Effector memory CD8-positive, alpha-beta T cell (primary cell): ENCODE measurements around the gene RNF141.

ENCODE experiments used
- ATAC-seq: fragments of 150-1000 bp; cut with Tn5 transposase; replicated peaks from 2 replicates; pipeline ENCODE4 v1.10.0; 2021; ENCODE audit warnings: mild to moderate bottlenecking, moderate library complexity
- DNase-seq, 3 experiments: peaks; one replicate each; pipeline ENCODE4 v3.0.0; 2021
- H3K27ac Mint-ChIP-seq, 2 donors: one replicate each; pipeline ENCODE4 v1.8.0; 2022; ENCODE audit warnings: mild to moderate bottlenecking in 2 of 2, mixed read lengths in 2 of 2, moderate library complexity in 2 of 2
- H3K27me3 Mint-ChIP-seq, 2 donors: one replicate each; pipeline ENCODE4 v1.8.0; 2022; ENCODE audit warnings: mixed read lengths in 2 of 2
- H3K36me3 Mint-ChIP-seq: one replicate; pipeline ENCODE4 v1.8.0; 2022; ENCODE audit warnings: mild to moderate bottlenecking, moderate library complexity, mixed read lengths; ENCODE audit not compliant: insufficient read depth
- H3K4me1 Mint-ChIP-seq, 2 donors: one replicate each; pipeline ENCODE4 v1.8.0; 2022; ENCODE audit warnings: low read depth in 2 of 2, mixed read lengths in 2 of 2
- H3K4me3 Mint-ChIP-seq, 2 donors: one replicate each; pipeline ENCODE4 v1.8.0; 2022; ENCODE audit warnings: mild to moderate bottlenecking in 2 of 2, mixed read lengths in 2 of 2, moderate library complexity in 2 of 2
- H3K9me3 Mint-ChIP-seq, 2 donors: one replicate each; pipeline ENCODE4 v1.8.0; 2022; ENCODE audit warnings: mixed read lengths in 2 of 2

The RNF141 gene

DNA sequence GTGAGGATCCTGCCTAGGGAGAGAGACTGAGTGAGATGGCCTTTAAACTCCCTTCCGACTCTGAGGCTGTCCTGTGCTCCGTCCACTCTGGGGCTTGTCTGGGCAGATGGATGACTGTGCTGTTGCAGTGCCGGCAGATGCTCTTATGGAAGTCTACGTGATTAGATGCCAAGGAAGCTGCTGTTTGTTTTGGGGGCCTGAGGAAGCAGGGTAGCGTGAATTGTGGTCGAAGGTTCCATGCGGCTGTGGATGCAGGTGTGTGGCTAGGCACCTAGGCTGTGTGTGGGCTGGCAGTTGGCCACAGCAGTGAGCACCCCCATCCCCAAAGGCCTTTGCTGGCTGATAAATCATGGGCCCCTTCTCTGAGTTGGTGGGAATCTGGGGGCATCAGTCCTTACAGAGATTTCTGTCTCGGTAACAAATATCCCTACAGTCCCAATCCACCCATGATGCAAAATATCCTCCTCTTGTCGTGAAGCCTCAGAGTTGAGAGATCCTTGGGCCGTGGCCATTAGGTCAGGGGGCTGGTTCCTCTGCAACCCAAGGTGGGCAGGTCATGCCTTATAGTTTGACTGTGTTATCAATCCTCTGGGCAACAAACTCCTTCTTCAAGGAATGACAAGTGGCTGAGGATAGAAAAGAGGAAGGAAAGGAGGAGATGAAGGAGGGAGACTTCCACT, 54.7 kb downstream of the RNF141 start:
- H3K9me3 Mint-ChIP-seq, result no peaks in the 10 kb centered on the region
- H3K4me1 Mint-ChIP-seq, result peaks cover 16 to 17% of the 10 kb centered on the region in 2 donors
- DNase-seq, result no peak
- no peaks in the 10 kb centered on the region for H3K27me3 Mint-ChIP-seq
- H3K36me3 Mint-ChIP-seq, result peaks cover 16% of the 10 kb centered on the region
- H3K27ac Mint-ChIP-seq, result peak overlapping the region in 1 of 2 donors; percentile 22
- no peak for ATAC-seq
- no peak overlapping the region for H3K4me3 Mint-ChIP-seq

DNA sequence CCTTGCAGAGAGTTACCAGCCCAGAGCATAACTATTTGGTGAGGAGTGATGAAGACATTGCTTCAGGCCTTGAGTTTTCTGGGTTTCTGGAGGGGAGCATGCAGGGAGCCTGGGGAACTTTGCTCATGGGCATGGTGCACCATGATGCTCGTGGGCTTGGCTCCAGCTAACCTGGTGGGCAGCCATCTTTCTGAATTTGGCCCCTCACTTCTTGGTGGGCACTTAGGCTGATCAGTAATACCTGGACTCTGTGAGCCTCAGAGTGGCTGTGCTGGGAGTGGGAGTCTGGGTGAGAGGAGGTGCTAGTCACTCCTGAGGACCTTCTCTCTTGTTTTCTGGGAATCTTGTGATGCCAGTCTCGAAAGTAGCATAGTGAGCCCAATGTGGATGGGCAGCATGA, 55.3 kb downstream of the RNF141 start:
- H3K4me3 Mint-ChIP-seq, result no peak overlapping the region
- H3K36me3 Mint-ChIP-seq, result peaks cover 16% of the 10 kb centered on the region
- no peaks in the 10 kb centered on the region for H3K27me3 Mint-ChIP-seq
- ATAC-seq, result no peak
- peak overlapping the region in 1 of 2 donors; percentile 22 for H3K27ac Mint-ChIP-seq
- H3K4me1 Mint-ChIP-seq, result peaks cover 17 to 20% of the 10 kb centered on the region in 2 donors
- DNase-seq, result no peak
- H3K9me3 Mint-ChIP-seq, result no peaks in the 10 kb centered on the region

DNA sequence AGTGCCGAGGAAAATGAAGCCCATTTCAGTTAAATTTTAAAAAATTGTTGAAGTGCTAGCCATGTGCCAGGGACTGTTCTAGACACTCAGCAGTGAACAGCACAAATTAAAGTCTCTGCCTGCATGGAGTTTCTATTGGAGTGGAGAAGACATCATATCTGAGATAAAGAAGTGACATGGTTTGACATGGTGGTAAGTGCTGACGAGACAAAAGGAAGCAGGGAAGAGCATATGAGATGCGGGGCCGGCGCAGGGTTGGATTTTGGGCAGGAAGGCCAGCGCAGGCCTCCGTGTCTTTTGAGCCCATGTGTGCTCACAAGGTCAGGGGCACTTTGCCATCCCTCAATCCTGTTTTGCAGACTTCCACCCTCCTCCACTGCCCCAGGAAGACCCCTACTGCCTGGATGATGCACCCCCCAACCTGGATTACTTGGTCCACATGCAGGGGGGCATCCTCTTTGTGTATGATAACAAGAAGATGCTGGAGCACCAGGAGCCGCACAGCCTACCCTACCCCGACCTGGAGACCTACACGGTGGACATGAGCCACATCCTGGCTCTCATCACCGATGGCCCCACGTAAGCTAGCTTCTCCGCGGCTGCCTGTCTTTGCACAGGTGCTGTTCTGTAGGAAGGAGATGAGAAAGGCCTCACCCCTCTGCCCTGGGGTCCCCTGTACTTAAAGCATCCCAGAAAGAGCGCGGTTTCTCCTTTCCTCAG, 56.4 kb downstream of the RNF141 start:
- no peak overlapping the region for H3K27ac Mint-ChIP-seq
- no peak for ATAC-seq
- peaks cover 12 to 16% of the 10 kb centered on the region in 2 donors for H3K4me1 Mint-ChIP-seq
- no peak for DNase-seq
- no peaks in the 10 kb centered on the region for H3K9me3 Mint-ChIP-seq
- peaks cover 16% of the 10 kb centered on the region for H3K36me3 Mint-ChIP-seq
- no peaks in the 10 kb centered on the region for H3K27me3 Mint-ChIP-seq
- no peak overlapping the region for H3K4me3 Mint-ChIP-seq

DNA sequence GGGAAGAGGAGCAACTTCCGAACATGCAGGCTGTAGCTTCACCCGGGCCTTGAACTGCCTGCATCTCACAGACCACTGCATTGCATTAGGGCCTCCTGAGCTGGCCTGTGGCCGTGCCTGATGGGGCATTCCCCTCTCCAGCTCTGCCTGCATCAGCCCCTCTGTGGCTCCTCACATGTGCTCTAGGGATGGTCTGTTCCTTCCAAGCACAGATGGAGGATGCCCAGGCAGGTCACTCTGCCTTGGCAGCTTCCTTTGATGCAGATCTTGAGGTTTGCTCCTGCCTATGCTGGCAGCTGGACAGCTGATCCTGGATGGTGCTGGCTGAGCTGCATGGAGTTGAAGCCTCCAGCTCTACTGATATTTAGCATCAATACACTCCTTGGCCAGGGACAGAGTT, 57.4 kb downstream of the RNF141 start:
- Mint-ChIP-seq H3K9me3 (no peaks in the 10 kb centered on the region), H3K4me1 (peaks cover 8 to 13% of the 10 kb centered on the region in 2 donors), H3K27ac (peak overlapping the region in 1 of 2 donors; percentile 65), H3K27me3 (no peaks in the 10 kb centered on the region), H3K4me3 (no peak overlapping the region), H3K36me3 (peaks cover 16% of the 10 kb centered on the region)
- DNase-seq (no peak), ATAC-seq (no peak)

DNA sequence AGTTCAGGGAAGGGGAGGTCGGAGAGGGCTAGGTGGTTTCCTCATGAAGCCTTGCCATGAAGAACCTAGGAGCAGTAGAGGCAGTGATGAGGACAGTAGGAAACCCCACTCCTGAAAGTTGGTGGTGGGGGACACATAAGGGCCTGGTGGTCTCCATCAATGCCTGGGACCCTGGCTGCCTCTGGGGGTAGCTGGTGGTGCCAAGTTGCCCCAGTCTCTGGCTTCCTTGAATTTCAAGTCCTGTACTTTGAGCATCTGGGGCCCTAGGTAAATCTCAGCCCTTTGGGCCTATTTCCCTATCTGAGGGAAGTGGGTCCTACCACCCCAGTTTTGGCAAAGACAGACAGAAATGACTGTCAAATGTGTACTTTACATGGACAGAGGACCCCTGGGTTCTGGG, 57.8 kb downstream of the RNF141 start:
- Mint-ChIP-seq H3K4me1 (peaks cover 7 to 10% of the 10 kb centered on the region in 2 donors), H3K9me3 (no peaks in the 10 kb centered on the region), H3K27ac (peak overlapping the region in 1 of 2 donors; percentile 65), H3K36me3 (peaks cover 18% of the 10 kb centered on the region), H3K4me3 (no peak overlapping the region), H3K27me3 (no peaks in the 10 kb centered on the region)
- ATAC-seq (no peak), DNase-seq (no peak)

DNA sequence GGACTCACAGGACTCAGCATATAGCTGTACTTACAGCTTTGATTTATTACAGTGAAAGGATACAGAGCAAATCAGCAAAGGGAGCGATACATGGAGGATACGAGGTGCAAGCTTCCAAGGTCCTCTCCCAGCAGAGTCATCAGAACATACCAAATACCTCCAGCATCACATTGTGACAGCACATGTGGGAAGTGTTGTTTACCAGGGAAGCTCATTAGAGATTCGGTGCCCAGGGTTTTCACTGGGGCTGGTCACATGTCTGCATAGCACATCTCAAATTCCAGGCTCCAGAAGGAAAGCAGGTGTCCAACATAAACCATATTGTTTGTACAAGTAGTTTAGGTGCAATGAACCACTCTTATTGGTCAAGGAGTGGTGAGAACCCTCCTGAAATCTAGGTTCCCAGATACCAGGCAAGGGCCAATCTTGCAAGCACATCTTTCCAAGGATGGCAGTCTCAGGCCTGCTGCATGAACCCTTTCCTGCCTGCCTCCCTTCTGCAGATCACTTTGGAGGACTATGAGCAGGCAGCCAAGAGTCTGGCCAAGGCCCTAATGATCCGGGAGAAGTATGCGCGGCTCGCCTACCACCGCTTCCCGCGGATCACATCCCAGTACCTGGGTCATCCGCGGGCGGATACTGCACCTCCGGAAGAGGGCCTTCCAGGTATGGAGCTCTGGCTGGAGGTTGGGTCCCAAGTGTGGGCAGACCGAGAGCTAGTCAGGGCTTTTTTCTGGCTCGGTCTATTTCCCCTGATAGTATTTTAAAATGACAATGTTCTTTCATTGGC, 59.2 kb downstream of the RNF141 start:
- Mint-ChIP-seq H3K27ac (peak overlapping the region; percentile 21 to 49), H3K27me3 (no peaks in the 10 kb centered on the region), H3K9me3 (no peaks in the 10 kb centered on the region), H3K4me3 (no peak overlapping the region), H3K4me1 (peaks cover 10 to 14% of the 10 kb centered on the region in 2 donors), H3K36me3 (peaks cover 14% of the 10 kb centered on the region)
- ATAC-seq (no peak), DNase-seq (no peak)

DNA sequence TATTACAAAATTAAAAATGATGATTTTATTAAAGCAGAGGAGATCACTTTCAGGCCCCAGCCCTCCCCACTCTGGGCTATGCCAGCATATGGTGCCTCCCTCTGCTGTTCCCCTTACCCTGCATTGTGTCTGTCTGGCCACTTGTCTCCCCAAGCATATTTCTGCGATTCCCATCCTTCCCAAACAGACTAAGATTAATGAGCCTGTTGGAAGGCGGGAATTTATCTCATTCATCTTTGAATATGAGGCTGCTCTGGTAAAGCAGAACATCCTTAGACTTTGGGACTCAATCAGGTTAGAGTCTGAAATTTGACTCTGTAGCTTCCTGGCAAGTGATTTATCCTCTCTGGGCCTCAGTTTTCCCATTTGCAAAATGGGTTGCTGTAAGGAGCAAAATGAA, 60.2 kb downstream of the RNF141 start:
- H3K4me3 Mint-ChIP-seq, result no peak overlapping the region
- H3K4me1 Mint-ChIP-seq, result peaks cover 17 to 20% of the 10 kb centered on the region in 2 donors
- peak overlapping the region; percentile 21 to 49 for H3K27ac Mint-ChIP-seq
- no peak for DNase-seq
- no peak for ATAC-seq
- peaks cover 18% of the 10 kb centered on the region for H3K36me3 Mint-ChIP-seq
- no peaks in the 10 kb centered on the region for H3K9me3 Mint-ChIP-seq
- H3K27me3 Mint-ChIP-seq, result no peaks in the 10 kb centered on the region

DNA sequence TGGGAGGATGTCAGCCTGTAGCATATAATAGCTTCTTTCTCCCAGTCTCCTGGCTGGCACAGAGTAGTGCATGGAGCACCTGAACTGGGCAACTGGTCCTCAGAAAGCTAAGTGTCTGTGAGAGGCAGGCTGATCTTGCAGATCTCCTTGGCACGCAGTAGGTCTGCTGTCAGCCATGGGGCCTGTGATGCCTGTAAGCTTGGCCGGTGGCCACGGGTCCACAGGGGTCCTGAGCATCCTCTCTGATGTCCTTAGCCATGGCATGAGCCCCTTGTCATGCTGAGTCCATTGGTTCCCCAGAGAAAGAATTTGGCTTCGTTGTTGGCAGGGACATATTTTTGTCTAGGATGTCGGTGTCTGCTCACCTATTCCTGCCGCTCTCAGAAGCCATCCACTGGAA, 61.0 kb downstream of the RNF141 start:
- no peak overlapping the region for H3K4me3 Mint-ChIP-seq
- H3K9me3 Mint-ChIP-seq, result no peaks in the 10 kb centered on the region
- peaks cover 20 to 24% of the 10 kb centered on the region in 2 donors for H3K4me1 Mint-ChIP-seq
- no peak for ATAC-seq
- peaks cover 18% of the 10 kb centered on the region for H3K36me3 Mint-ChIP-seq
- DNase-seq, result no peak
- H3K27me3 Mint-ChIP-seq, result no peaks in the 10 kb centered on the region
- peak overlapping the region in 1 of 2 donors; percentile 42 for H3K27ac Mint-ChIP-seq

DNA sequence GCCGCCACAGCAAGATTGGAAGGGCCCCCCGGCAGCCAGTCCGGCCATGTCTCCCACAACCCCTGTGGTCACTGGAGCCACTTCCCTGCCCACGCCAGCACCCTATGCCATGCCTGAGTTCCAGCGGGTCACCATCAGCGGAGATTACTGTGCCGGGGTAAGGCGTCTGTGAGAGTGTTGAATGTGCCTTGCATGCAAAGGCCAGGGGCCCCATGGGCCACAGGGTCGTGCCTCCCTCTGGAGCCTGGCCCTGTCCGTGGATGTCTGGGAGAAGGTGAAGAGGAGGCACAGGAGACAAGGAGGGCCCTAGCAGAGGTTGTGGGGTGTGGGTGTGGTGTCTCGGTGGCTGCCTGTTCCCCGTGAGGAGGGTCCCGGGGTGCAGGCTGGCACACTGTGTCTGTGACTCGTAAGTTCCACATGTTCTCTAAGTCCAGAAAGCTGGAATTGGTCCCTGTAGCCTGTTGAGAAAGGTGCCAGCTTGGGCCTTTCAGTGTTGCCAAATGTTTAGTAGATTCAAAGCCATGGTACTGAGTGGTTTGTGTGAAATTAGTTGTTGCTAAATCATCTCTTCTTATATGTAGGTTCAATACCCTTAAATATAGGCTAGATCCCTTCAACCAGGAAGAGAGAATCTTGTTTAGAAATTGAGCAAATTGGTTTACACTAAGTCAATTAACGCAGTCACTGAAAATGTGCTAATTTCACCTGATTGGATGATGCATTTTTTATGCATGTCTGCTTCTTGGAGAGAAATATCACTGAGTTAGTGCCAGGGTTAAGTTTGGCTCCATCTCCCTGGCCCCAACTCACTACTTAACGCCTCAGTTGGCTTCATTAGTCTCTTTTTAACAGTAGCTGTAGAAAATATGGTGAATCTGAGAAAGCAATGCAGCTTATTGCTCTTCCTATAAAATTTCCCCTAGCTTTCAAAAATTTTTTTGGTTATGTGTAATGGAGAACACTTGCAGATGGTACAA, 62.1 kb downstream of the RNF141 start:
- H3K4me3 Mint-ChIP-seq, result no peak overlapping the region
- H3K27ac Mint-ChIP-seq, result peak overlapping the region; percentile 5 to 72
- ATAC-seq, result no peak
- no peaks in the 10 kb centered on the region for H3K9me3 Mint-ChIP-seq
- no peaks in the 10 kb centered on the region for H3K27me3 Mint-ChIP-seq
- H3K4me1 Mint-ChIP-seq, result peaks cover 30 to 31% of the 10 kb centered on the region in 2 donors
- DNase-seq, result no peak
- H3K36me3 Mint-ChIP-seq, result peaks cover 18% of the 10 kb centered on the region

DNA sequence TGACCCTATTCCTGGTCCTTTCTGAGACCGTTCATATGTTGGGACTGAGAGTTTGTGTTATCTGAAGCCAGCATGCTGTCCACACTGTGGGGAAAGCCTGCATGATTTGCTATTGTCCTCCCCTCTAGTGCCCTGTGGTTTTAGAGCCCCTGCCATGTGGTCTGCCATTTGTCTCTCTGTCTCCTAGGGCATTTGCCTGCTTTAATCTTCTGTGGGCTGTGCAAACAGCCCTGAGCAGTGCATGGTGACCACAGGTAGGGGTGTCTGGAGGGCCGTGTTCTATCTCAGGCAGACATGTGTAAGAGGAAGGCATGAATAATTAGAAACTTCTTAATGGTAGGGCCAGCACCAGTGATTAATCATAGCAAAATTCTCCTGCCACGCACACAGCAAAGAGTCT, 62.9 kb downstream of the RNF141 start:
- no peak for ATAC-seq
- no peaks in the 10 kb centered on the region for H3K27me3 Mint-ChIP-seq
- H3K27ac Mint-ChIP-seq, result peak overlapping the region; percentile 5 to 72

DNA sequence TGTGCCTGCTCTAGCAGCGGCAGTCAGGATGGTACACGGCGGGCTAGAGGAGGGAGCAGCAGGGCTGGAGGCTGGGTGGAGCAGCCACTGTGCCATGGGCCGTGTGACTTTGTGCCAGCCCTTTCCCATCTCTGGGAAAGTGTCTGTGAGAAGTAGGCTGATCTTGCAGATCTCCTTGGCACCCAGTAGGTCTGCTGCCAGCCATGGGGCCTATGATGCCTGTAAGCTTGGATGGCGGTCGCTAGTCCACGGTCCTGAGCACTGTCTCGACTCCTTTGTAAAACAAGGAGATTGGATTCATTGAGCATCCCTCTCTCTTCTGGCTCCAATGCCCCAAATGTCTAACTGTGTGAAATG, 63.3 kb downstream of the RNF141 start:
- no peaks in the 10 kb centered on the region for H3K27me3 Mint-ChIP-seq
- peaks cover 21% of the 10 kb centered on the region for H3K36me3 Mint-ChIP-seq
- H3K4me1 Mint-ChIP-seq, result peaks cover 37 to 43% of the 10 kb centered on the region in 2 donors
- DNase-seq (no peak), ATAC-seq (no peak)
- H3K9me3 Mint-ChIP-seq, result no peaks in the 10 kb centered on the region
- H3K27ac Mint-ChIP-seq, result peak overlapping the region; percentile 5 to 72
- H3K4me3 Mint-ChIP-seq, result no peak overlapping the region

More for the DNA sequence above, 62.9 kb downstream of the RNF141 start:
- Mint-ChIP-seq H3K4me1 (peaks cover 37 to 39% of the 10 kb centered on the region in 2 donors), H3K9me3 (no peaks in the 10 kb centered on the region), H3K36me3 (peaks cover 20% of the 10 kb centered on the region), H3K4me3 (no peak overlapping the region)
- no peak for DNase-seq

DNA sequence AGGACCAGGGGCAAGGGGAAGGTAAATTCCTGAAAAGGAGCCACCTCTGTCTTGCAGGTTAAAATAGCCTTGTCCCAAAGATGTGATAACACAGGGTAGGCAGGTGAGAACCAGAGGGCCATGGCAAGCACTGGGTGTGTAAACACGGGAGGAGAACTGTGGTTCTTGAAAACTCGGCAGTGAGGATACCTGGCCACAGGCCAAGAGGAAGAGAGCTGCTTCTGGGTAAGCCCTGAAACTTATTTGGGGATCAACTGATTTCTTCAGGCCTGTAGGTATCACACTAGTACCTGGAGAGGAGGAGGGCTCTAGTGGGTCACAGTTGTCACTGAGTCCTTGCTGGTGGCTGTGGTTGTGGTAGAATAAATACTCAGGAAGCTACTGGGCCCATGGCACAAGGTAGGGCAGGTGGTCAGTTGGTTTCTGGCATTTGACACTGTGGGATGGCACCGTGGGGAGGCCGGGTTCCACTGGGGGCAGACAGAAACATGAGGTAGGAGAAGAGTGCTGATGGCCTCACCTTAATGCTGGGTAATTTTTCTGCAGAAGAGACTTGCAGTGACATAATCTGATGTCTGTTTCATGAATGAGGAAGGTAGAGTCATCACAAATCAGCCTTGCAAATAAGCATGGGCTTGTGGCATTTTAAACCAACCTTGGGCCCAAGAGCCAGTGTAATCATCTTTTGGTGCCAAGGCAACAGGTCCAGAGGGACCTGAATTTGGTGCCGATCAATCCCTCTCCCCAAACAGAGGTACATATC, 63.9 kb downstream of the RNF141 start:
- DNase-seq, result no peak
- peaks cover 38 to 45% of the 10 kb centered on the region in 2 donors for H3K4me1 Mint-ChIP-seq
- H3K36me3 Mint-ChIP-seq, result peaks cover 18% of the 10 kb centered on the region
- no peaks in the 10 kb centered on the region for H3K9me3 Mint-ChIP-seq
- H3K27ac Mint-ChIP-seq, result peak overlapping the region; percentile 86 to 87
- no peak overlapping the region for H3K4me3 Mint-ChIP-seq
- no peaks in the 10 kb centered on the region for H3K27me3 Mint-ChIP-seq
- ATAC-seq, result no peak
